ENCODE results near the gene EXOC3L1. TPM values are rescaled to one million over a fixed set of nuclear protein-coding genes. Genes with fewer than 3 reads are reported as not detected.

Gene EXOC3L1
- total and polyA plus RNA-seq, 2 of the 4 experiments (the other 2 are of a cell fraction), result not detected

- no peak overlapping the region for H2BK15ac ChIP-seq (ENCODE audit: low read depth, low read length)
- no peak overlapping the region for H3K14ac ChIP-seq (replicated peaks; ENCODE audit: low read depth, low read length)
- dilution Hi-C loops (cut with HindIII; ENCODE audit: low sequenced_read_pairs, unreplicated experiment) (no loop called here), in situ Hi-C loops (cut with MboI; ENCODE audit: low sequenced_read_pairs) (no loop called here), intact Hi-C loops (cut with micrococcal nuclease) (no loop called here)
- CTCF ChIA-PET, result no interaction called here
- no peak overlapping the region for H2BK20ac ChIP-seq (ENCODE audit: low read depth, low read length)
- H4K5ac ChIP-seq (ENCODE audit: low read depth, low read length), result no peak overlapping the region
- no peak overlapping the region for H2AFZ ChIP-seq (replicated peaks; ENCODE audit: low read length, poor library complexity)
- no peaks in the 10 kb centered on the region for H3K27me3 ChIP-seq (ENCODE audit: control insufficient read depth, insufficient read depth, low read length)
- no peak overlapping the region for H2AK5ac ChIP-seq (ENCODE audit: low read depth, low read length)
- H3K9me1 ChIP-seq (ENCODE audit: insufficient read depth, low read length), result no peaks in the 10 kb centered on the region
- 100% methylated on average over 2 of the region's 7 CpGs; no CpG with 5 or more reads in 1 of the 2 experiments for WGBS, 2 experiments (ENCODE audit: extremely low coverage in 2 of 2, insufficient read length in 1 of 2)
- no peak overlapping the region for H3K18ac ChIP-seq (ENCODE audit: low read depth, low read length)
- H4K8ac ChIP-seq (ENCODE audit: low read depth in 2 of 2, low read length in 2 of 2), result no peak overlapping the region
- H2AK9ac ChIP-seq (replicated peaks; ENCODE audit: low read depth, low read length, poor library complexity), result no peak overlapping the region
- no peak overlapping the region for H3K4me2 ChIP-seq (ENCODE audit: low read depth, low read length)
- no TSS peak for BruUV-seq (replicated peaks)
- no peaks in the 10 kb centered on the region for H4K20me1 ChIP-seq (ENCODE audit: insufficient read depth, low read length)
- no peak overlapping the region for H4K91ac ChIP-seq (ENCODE audit: insufficient read depth, low read depth, low read length)
- H3K4me1 ChIP-seq (ENCODE audit: control insufficient read depth, insufficient read depth, low read length), result no peaks in the 10 kb centered on the region
- H3K23ac ChIP-seq (ENCODE audit: low read depth, low read length), result no peak overlapping the region
- no peak for DNase-seq
- no peak overlapping the region for H3K9ac ChIP-seq (ENCODE audit: low read depth, low read length)
- H3K79me1 ChIP-seq (ENCODE audit: low read depth in 1 of 2, low read length in 2 of 2), result peaks cover 5 to 59% of the 10 kb centered on the region in 2 experiments; a peak in 3 of 4 replicates
- no peak overlapping the region for H2BK120ac ChIP-seq (ENCODE audit: low read depth, low read length)
- H3K4me3 ChIP-seq (ENCODE audit: insufficient read depth, low read depth, low read length), result no peak overlapping the region
- no peak overlapping the region for H3K27ac ChIP-seq (ENCODE audit: insufficient read depth, low read length)
- H2BK5ac ChIP-seq (ENCODE audit: low read depth, low read length, poor library complexity, severe bottlenecking), result no peak overlapping the region
- POLR2A ChIA-PET (ENCODE audit: unreplicated experiment), result no interaction called here
- no peak overlapping the region for H3K4ac ChIP-seq (ENCODE audit: low read depth, low read length)
- no peak overlapping the region for H3K56ac ChIP-seq (ENCODE audit: extremely low read depth, insufficient read depth, low read length)
- H3K9me3 ChIP-seq (ENCODE audit: control insufficient read depth, insufficient read depth, low read length), result no peaks in the 10 kb centered on the region
- TF ChIP-seq USF2 (IDR thresholded peaks at IDR 0.05; ENCODE audit: low read depth, low read length), result no peak
- no peak for TF ChIP-seq BHLHE40 (IDR thresholded peaks at IDR 0.05; ENCODE audit: low read depth, low read length)
- TF ChIP-seq MAZ (IDR thresholded peaks at IDR 0.05; ENCODE audit: borderline replicate concordance, low read depth, low read length), result no peak
- TF ChIP-seq MAFK (IDR thresholded peaks at IDR 0.05; ENCODE audit: low read depth, low read length), result no peak
- no peak for TF ChIP-seq ELK1 (IDR thresholded peaks at IDR 0.05; ENCODE audit: borderline replicate concordance, low read depth, low read length)
- no peak for TF ChIP-seq POLR2A (IDR thresholded peaks at IDR 0.05; ENCODE audit: low read depth, low read length)
- TF ChIP-seq CEBPB (IDR thresholded peaks at IDR 0.05; ENCODE audit: low read depth, low read length), result no peak
- TF ChIP-seq SMC3 (IDR thresholded peaks at IDR 0.05; ENCODE audit: low read depth, low read length), result no peak
- no peak for TF ChIP-seq MXI1 (IDR thresholded peaks at IDR 0.05; ENCODE audit: borderline replicate concordance, low read depth, low read length)
- no peak for TF ChIP-seq RFX5 (IDR thresholded peaks at IDR 0.05; ENCODE audit: low read depth, low read length)
- TF ChIP-seq, protein P1, sequence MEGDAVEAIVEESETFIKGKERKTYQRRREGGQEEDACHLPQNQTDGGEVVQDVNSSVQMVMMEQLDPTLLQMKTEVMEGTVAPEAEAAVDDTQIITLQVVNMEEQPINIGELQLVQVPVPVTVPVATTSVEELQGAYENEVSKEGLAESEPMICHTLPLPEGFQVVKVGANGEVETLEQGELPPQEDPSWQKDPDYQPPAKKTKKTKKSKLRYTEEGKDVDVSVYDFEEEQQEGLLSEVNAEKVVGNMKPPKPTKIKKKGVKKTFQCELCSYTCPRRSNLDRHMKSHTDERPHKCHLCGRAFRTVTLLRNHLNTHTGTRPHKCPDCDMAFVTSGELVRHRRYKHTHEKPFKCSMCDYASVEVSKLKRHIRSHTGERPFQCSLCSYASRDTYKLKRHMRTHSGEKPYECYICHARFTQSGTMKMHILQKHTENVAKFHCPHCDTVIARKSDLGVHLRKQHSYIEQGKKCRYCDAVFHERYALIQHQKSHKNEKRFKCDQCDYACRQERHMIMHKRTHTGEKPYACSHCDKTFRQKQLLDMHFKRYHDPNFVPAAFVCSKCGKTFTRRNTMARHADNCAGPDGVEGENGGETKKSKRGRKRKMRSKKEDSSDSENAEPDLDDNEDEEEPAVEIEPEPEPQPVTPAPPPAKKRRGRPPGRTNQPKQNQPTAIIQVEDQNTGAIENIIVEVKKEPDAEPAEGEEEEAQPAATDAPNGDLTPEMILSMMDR (conservative IDR thresholded peaks at IDR 0.05; ENCODE audit: low read depth, low read length), result no peak
- no peak for TF ChIP-seq NFE2L2 (IDR thresholded peaks at IDR 0.05; ENCODE audit: low read depth, low read length)
- TF ChIP-seq FOS (IDR thresholded peaks at IDR 0.05; ENCODE audit: low read depth, low read length), result no peak
- no peak for TF ChIP-seq RCOR1 (IDR thresholded peaks at IDR 0.05; ENCODE audit: insufficient replicate concordance, low read length)
- no peak for TF ChIP-seq CHD1 (IDR thresholded peaks at IDR 0.05; ENCODE audit: low read depth, low read length)
- no peak for TF ChIP-seq RAD21 (IDR thresholded peaks at IDR 0.05; ENCODE audit: low read length)
- H3K36me3 ChIP-seq (ENCODE audit: control insufficient read depth, insufficient read depth, low read length), result peaks cover 81% of the 10 kb centered on the region
- no peak for ATAC-seq (ENCODE audit: low read depth)
Measured at GRCh38 chr16:67233596-67233995, 43.7 kb upstream of the EXOC3L1 start.
